HG03139 (cell line): ENCODE results near the gene GUCY2D.
"Not testable (repeated sequence)": the region's sequence is repeated elsewhere in the genome, so short reads cannot be mapped to it uniquely, and the experiment has no call there.

ENCODE experiments used
- ATAC-seq: cut with Tn5 transposase; IDR thresholded peaks from one replicate; pipeline ENCODE4 v1.9.1; 2021; ENCODE audit not compliant: unreplicated experiment

Gene GUCY2D

GRCh38 chr17:8001976-8002720 is at the start of gene GUCY2D:
Gene GUCY2D (plus strand): TSS chr17:8002615. CDS start chr17:8003048, 433 bp downstream.
- ATAC-seq = no peak

GRCh38 chr17:7953266-7953665 is 49.1 kb upstream of the GUCY2D start:
- ATAC-seq = not testable (repeated sequence)

- no peak for ATAC-seq
Measured at GRCh38 chr17:7955414-7956227, 46.8 kb upstream of the GUCY2D start.

- ATAC-seq = no peak
Measured at GRCh38 chr17:7956228-7956965, 46.0 kb upstream of the GUCY2D start.

- ATAC-seq = no peak
Measured at GRCh38 chr17:7959503-7960253, 42.7 kb upstream of the GUCY2D start.

GRCh38 chr17:7961421-7961820 is 41.0 kb upstream of the GUCY2D start:
- ATAC-seq = no peak

GRCh38 chr17:7967751-7968150 is 34.7 kb upstream of the GUCY2D start:
- no peak for ATAC-seq

- ATAC-seq = no peak
Measured at GRCh38 chr17:7969433-7969832, 33.0 kb upstream of the GUCY2D start.

- no peak for ATAC-seq
Measured at GRCh38 chr17:7971651-7972050, 30.8 kb upstream of the GUCY2D start.

GRCh38 chr17:7972131-7972785 is 30.2 kb upstream of the GUCY2D start:
- no peak for ATAC-seq

- ATAC-seq = no peak
Measured at GRCh38 chr17:7974638-7975131, 27.7 kb upstream of the GUCY2D start.

- no peak for ATAC-seq
Measured at GRCh38 chr17:7977039-7977438, 25.4 kb upstream of the GUCY2D start.

GRCh38 chr17:7977805-7978204 is 24.6 kb upstream of the GUCY2D start:
- ATAC-seq = no peak

GRCh38 chr17:7982173-7982572 is 20.2 kb upstream of the GUCY2D start:
- ATAC-seq = no peak

GRCh38 chr17:7982666-7983065 is 19.7 kb upstream of the GUCY2D start:
- no peak for ATAC-seq

GRCh38 chr17:7984904-7985303 is 17.5 kb upstream of the GUCY2D start:
- no peak for ATAC-seq

GRCh38 chr17:7987112-7987893 is 15.1 kb upstream of the GUCY2D start:
- ATAC-seq = no peak

- ATAC-seq = no peak
Measured at GRCh38 chr17:7988750-7989178, 13.7 kb upstream of the GUCY2D start.
